ENCODE results near the gene CUX1. TPM values are rescaled to one million over a fixed set of nuclear protein-coding genes. Genes with fewer than 3 reads are reported as not detected.

The CUX1 gene
- total and polyA plus RNA-seq, 2 of the 13 experiments (the other 11 are each of a cell fraction or from before 2014, with no cell fraction given) = 13.7 to 14.9 TPM

- no peak for TF ChIP-seq ZNF280D (CRISPR knock-in tag; IDR thresholded peaks at IDR 0.05)
- TF ChIP-seq NFIB (CRISPR knock-in tag; IDR thresholded peaks at IDR 0.05; ENCODE audit: borderline replicate concordance) = no peak
- TF ChIP-seq ZKSCAN5 (CRISPR knock-in tag; IDR thresholded peaks at IDR 0.05) = no peak
- TF ChIP-seq ZNF761 (CRISPR knock-in tag; conservative IDR thresholded peaks at IDR 0.05) = no peak
- TF ChIP-seq ZNF724P (CRISPR knock-in tag; IDR thresholded peaks at IDR 0.05; ENCODE audit: borderline replicate concordance) = no peak
- TF ChIP-seq DRAP1 (CRISPR knock-in tag; IDR thresholded peaks at IDR 0.05) = no peak
- no peak for TF ChIP-seq SMARCC2 (IDR thresholded peaks at IDR 0.05)
- TF ChIP-seq, protein P1, sequence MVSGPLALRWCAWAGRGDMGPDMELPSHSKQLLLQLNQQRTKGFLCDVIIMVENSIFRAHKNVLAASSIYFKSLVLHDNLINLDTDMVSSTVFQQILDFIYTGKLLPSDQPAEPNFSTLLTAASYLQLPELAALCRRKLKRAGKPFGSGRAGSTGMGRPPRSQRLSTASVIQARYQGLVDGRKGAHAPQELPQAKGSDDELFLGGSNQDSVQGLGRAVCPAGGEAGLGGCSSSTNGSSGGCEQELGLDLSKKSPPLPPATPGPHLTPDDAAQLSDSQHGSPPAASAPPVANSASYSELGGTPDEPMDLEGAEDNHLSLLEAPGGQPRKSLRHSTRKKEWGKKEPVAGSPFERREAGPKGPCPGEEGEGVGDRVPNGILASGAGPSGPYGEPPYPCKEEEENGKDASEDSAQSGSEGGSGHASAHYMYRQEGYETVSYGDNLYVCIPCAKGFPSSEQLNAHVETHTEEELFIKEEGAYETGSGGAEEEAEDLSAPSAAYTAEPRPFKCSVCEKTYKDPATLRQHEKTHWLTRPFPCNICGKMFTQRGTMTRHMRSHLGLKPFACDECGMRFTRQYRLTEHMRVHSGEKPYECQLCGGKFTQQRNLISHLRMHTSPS (CRISPR knock-in tag; IDR thresholded peaks at IDR 0.05; ENCODE audit: low read depth) = no peak
- TF ChIP-seq KLF6 (CRISPR knock-in tag; IDR thresholded peaks at IDR 0.05) = no peak
- TF ChIP-seq FOXO1 (CRISPR knock-in tag; IDR thresholded peaks at IDR 0.05) = no peak
- no peak for TF ChIP-seq ZSCAN31 (CRISPR knock-in tag; IDR thresholded peaks at IDR 0.05; ENCODE audit: low read depth)
- no peak for TF ChIP-seq ARNT2 (CRISPR knock-in tag; IDR thresholded peaks at IDR 0.05; ENCODE audit: low read depth)
- TF ChIP-seq, protein P2, sequence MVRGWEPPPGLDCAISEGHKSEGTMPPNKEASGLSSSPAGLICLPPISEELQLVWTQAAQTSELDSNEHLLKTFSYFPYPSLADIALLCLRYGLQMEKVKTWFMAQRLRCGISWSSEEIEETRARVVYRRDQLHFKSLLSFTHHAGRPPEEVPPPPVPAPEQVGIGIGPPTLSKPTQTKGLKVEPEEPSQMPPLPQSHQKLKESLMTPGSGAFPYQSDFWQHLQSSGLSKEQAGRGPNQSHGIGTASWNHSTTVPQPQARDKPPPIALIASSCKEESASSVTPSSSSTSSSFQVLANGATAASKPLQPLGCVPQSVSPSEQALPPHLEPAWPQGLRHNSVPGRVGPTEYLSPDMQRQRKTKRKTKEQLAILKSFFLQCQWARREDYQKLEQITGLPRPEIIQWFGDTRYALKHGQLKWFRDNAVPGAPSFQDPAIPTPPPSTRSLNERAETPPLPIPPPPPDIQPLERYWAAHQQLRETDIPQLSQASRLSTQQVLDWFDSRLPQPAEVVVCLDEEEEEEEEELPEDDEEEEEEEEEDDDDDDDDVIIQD (CRISPR knock-in tag; IDR thresholded peaks at IDR 0.05; ENCODE audit: low read depth) = no peak
- TF ChIP-seq HNRNPK (IDR thresholded peaks at IDR 0.05; ENCODE audit: low read depth, low read length, poor library complexity, severe bottlenecking) = no peak
- no peak for TF ChIP-seq CHCHD3 (CRISPR knock-in tag; IDR thresholded peaks at IDR 0.05)
- no peak for TF ChIP-seq NR2F1 (CRISPR knock-in tag; IDR thresholded peaks at IDR 0.05)
- no peak for TF ChIP-seq ZNF652 (CRISPR knock-in tag; IDR thresholded peaks at IDR 0.05; ENCODE audit: borderline replicate concordance, low read depth)
- TF ChIP-seq MYNN (CRISPR knock-in tag; IDR thresholded peaks at IDR 0.05; ENCODE audit: low read depth) = no peak
- TF ChIP-seq ZKSCAN1 (IDR thresholded peaks at IDR 0.05; ENCODE audit: low read length) = no peak
- TF ChIP-seq ZNF841 (CRISPR knock-in tag; IDR thresholded peaks at IDR 0.05; ENCODE audit: borderline replicate concordance) = no peak
- no peak for TF ChIP-seq ZBTB39 (CRISPR knock-in tag; IDR thresholded peaks at IDR 0.05)
Observed at GRCh38 chr7:102236592-102237287, 419.3 kb downstream of the CUX1 start (continued).
